Effector CD8-positive, alpha-beta T cell (primary cell): ENCODE results near the gene KEAP1.
A peak's percentile ranks its signal among the peaks of the same experiment; 100 is the strongest.
"Not testable (repeated sequence)": the region's sequence is repeated elsewhere in the genome, so short reads cannot be mapped to it uniquely, and the experiment has no call there.

Source experiments
- DNase-seq: peaks from one replicate; lab custom pipeline; 2025; lab: John Stamatoyannopoulos, UW

KEAP1 gene

DNA sequence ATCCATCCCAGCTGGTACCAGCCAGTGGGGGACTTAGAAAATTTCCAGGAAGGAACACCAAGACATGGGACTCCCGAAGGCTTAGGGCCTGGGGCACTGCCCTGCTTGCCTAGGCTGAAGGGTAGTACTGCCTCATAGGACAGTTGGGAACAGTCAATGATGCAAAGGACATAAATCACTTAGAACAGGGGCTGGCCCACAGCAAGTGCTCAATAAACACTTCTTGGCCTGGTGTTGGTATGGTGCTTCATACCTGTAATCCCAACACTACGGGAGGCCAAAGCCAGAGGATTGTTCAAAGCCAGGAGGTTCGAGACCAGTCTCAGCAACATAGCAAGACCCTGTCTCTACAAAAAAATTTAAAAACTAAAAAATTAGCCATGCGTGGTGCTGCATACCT, 5.8 kb downstream of the KEAP1 start:
- no peak for DNase-seq

DNA sequence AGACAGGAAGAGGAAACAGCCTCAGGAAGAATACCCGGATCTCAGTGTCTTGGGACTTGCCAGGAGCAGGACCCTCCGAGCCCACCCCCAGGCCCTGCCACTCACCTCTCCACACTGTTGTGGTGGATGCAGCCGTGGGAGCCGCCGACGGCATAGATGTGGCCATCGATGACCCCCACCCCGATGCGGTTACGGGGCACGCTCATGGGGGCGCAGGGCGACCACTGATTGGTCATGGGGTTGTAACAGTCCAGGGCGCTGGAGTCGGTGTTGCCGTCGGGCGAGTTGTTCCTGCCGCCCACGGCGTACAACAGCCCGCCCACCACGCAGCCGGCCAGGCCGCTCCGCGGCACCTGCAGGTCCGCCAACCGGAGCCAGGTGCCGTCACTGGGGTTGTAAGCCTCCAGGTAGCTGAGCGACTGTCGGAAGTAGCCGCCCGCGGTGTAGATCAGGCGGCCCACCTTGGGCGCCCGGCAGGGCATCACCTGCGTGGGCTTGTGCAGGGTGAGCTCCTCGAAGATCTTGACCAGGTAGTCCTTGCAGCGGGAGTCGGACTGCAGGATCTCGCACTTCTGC, 11.6 kb downstream of the KEAP1 start:
- DNase-seq = no peak

DNA sequence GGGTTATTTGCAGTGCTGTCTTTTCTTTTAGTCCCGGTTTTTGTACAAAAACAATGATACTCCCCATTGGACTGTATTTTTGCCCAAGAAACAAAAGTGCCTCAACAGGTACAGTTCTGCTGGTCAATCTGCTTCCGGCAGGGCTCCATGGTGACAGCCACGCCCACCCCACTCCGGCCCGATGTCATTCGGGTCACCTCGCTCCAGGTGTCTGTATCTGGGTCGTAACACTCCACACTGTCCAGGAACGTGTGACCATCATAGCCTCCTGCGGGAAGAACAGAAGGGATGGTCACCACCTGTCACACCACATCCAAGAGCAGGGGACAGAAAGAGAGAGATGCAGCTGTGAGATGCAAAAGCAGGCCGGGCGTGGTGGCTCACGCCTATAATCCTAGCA, 16.6 kb downstream of the KEAP1 start:
- DNase-seq = no peak

DNA sequence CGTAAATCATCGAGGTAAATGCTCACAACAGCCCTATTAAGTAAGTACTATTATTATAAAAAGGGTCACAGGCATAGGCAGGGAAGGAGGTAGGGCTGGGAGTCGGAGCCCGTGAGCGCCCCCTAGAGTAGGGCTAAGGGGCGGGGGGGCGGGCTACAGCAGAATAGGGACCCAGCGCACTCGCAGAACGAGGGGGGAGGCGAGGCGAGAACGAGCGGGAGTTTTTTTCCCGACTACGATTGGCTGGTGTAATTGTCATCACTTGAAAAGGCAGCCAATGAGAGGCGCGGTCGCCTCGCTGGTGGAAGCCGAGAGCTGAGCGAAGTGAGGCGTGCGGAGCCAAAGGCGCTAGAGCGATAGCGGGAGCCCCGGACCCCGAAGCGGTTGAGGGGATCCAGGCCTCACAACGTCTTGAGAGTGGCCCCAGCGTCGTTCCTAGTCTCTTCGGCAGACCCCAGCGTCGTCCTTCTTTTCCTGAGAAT, 24.2 kb downstream of the KEAP1 start:
- peak; percentile 87 for DNase-seq

DNA sequence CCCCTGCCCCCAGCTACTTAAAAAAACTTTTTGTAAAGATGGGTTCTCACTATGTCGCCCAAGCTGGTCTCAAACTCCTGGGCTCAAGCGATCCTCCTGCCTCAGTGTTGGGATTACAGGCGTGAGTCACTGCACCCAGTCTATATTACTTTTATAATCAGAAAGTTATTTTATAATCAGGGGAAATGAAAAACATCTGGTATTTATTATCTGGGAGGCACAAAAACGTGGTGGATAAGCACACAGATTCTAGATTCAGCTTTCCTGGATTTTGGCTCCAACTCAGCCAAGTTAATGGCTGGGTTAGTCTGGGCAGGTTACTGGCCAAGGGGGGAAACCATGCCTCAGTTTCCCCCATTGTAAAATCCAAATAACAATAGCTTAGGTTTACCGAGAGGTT, 24.7 kb downstream of the KEAP1 start:
- DNase-seq = no peak

DNA sequence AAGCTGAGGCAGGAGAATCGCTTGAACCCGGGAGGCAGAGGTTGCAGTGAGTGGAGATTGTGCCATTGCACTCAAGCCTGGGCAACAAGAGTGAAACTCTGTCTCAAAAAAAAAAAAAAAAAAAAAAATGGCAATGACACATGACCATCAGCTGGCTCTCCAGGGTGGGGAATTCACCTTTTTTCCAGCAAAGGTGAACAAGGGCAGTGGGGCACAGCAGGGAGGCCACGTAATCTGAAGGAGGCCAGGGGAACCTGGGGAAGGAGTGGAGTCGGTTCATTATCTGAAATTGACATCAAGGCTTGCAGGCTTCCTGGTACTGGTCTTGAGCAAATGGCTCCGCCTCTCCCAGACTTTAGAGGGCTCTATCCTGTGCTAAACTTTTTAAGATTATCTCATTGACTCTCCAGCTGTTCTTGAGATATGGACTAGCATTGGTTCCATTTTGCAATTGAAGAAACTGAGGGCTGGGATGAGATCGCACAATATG, 28.1 kb downstream of the KEAP1 start:
- no peak for DNase-seq

DNA sequence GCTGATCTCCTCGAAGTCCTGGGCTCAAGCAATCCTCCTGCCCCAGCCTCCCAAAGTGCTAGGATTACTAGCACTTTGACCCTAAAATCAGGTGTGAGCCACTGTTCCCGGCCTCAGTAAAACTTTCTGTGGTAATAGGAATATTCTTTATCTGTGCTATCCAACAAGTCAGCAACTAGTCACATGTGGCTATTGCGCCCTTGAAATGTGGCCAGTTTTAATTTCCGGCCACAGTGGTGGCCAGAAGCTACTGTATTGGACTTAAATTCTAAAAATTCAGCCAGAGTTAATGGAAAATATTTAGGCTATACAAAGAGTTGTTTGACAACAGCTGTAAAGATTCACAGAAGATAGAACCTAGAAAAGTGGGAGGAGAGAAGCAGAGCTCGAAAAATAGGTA, 30.0 kb downstream of the KEAP1 start:
- DNase-seq = no peak

DNA sequence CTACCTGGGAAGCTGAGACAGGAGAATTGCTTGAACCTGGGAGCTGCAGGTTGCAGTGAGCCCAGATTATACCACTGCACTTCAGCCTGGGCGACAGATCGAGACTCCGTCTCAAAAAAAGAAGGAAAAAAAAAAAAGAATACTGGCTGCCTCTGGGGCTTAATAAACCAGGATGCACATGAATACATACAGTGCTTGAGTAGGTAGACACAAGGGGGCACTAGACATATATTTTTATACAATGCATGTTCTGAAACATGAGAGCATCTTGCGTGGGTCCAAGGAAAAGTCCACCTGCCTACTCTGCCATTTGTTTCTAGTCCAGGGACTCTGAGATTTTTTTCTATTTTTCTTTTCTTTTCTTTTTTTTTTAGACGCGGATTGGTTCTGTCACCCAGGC, 31.2 kb downstream of the KEAP1 start:
- DNase-seq = no peak

DNA sequence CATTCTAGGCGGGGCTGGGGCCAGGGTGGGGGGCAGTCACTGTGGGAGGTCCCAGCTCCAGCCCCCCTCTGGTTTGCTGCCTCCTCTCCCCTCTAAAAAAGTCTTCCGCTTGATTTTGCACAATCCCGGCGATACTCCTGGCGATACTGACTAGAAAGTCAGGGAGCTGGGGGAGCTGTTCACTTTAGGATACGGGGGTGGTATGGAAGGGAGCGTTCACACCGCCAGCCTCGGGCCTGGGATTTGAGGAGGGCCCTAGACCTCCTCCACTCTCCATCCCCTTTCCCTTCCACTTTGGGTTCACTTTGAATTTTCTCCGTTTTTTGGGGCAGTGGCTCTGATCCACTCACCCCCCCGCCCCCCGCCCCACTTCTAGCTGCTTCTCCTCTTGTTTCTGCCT, 35.0 kb downstream of the KEAP1 start:
- no peak for DNase-seq

DNA sequence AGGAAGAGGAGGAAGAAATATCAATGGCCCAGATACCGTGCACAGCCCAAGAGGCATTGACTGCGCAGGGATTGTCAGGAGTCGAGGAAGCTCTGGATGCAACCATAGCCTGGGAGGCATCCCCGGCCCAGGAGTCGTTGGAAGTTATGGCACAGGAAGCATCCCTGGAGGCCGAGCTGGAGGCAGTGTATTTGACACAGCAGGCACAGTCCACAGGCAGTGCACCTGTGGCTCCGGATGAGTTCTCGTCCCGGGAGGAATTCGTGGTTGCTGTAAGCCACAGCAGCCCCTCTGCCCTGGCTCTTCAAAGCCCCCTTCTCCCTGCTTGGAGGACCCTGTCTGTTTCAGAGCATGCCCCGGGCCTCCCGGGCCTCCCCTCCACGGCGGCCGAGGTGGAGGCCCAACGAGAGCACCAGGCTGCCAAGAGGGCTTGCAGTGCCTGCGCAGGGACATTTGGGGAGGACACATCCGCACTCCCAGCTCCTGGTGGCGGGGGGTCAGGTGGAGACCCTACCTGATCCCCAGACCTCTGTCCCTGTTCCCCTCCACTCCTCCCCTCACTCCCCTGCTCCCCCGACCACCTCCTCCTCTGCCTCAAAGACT, 36.0 kb downstream of the KEAP1 start:
- DNase-seq = no peak

DNA sequence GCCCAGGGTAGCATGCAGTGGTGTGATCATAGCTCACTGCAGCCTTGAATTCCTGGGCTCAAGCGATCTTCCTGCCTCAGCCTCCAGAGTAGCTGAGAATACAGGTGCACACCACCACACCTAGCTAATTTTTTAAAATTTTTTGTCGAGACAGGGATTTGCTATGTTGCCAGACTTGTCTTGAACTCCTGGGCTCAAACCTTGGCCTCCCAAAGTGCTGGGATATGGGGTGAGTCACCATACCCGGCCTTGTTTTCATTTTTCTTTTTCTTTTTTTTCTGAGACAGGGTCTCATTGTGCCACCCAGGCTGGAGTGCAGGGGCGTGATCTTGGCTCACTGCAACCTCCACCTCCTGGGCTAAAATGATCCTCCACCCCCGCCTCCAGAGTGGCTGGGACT, 38.7 kb downstream of the KEAP1 start:
- no peak for DNase-seq

DNA sequence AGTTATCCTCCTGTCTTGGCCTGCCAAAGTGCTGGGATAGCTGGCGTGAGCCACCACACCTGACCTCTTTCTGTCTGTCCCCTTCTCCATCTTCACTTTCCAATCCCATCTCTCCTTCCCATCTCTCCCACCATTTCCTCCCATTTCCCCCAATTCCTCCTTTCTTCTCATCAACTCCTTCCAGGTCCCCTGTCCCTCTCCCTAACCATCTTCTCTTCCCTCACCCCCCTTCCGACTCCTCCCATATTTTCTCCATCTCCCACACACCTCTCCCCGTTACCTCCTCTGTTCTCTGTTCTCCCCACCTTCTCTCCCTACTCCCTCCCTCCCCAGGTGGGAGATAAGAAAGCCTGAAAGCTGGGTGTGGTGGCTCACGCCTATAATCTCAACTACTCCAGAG, 40.6 kb downstream of the KEAP1 start:
- no peak for DNase-seq

DNA sequence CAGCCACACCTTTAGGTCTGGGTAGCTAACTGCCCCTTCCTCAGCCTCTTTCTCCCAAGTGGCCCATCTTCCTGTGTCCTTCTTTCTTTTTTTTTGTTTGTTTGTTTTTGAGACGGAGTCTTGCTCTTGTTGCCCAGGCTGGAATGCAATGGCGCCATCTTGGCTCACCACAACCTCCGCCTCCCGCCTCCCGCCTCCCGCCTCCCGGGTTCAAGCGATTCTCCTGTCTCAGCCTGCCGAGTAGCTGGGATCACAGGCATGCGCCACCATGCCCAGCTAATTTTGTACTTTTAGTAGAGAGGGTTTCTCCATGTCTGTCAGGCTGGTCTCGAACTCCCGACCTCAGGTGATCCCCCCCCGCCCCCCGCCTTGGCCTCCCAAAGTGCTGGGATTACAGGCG, 41.1 kb downstream of the KEAP1 start:
- not testable (repeated sequence) for DNase-seq

DNA sequence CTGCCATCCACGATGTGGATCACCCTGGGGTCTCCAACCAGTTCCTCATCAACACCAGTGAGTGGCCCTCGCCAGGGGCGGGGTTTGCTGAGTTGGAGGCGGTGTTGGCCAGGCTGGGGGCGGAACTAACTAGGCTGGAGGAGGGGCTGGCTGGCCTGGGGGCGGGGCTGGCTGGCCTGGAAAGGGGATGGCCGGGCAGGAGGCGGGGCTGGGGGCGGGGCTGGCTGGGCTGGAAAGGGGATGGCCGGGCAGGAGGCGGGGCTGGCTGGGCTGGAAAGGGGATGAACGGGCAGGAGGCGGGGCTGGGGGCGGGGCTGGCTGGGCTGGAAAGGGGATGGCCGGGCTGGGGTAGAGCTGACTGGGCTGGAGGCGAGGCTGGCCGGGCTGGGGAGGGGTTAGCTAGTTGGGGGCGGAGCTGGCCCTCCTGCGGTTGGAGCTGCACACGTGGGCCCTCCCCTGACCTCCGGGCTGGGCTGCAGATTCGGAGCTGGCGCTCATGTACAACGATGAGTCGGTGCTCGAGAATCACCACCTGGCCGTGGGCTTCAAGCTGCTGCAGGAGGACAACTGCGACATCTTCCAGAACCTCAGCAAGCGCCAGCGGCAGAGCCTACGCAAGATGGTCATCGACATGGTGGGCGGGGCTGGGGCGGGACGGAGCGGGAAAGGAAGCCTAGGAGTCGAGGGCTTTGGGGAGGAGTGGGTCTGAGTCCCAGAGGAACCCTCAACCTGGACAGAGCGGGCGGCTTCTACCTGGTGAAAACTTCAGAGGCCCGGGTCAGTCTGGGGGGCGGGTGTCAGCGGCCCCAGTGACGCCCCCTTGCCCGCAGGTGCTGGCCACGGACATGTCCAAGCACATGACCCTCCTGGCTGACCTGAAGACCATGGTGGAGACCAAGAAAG, 41.9 kb downstream of the KEAP1 start:
- DNase-seq = peak; percentile 84

DNA sequence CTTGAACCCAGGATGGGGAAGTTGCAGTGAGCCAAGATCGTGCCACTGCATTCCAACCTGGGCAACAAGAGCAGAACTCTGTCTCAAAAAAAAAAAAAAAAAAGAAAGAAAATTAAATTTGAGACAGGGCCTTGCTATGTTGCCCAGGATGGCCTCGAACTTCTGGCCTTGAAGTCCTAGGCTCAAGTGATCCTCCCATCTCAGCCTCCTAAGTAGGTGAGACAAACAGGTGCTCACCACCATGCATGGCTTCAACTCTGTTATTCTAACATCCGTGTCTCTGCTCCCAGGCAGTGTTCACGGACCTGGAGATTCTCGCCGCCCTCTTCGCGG, 42.5 kb downstream of the KEAP1 start:
- no peak for DNase-seq

DNA sequence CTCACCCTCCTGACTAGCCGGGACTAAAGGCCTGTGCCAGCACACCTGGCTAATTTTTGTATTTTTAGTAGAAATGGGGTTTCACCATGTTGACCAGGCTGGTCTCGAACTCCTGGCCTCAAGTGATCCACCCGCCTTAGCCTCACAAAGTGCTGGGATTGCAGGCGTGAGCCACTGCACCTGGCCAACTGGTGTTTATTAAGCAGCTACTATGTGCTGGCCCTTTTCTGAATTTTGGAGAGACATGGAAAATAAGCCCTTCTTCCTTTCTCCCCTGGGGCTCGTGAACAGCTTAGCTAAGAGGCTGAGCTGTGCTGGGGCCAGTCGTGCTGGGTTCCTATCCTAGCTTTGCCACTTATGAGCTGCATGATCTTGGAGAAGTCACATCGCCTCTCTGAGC, 44.4 kb downstream of the KEAP1 start:
- not testable (repeated sequence) for DNase-seq

DNA sequence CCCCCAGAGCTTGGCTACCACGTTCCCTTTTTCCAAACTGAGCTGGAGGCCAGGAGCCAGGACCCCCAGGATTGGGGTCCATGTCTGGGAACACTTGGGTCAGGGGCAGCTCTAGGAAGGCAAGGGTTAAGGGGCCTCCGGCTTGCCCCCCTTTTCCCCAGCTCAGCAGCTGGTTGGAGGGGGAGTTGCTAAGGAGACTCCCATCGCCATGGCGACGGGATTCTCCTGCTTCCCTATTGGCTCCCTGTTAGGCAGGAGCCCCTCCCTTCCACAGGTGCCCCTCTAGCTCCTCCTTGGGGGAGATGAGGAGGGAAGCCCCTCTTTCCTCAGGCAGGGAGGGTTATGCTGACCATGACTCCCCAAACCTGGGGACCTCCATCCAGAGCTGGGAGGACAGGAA, 48.9 kb downstream of the KEAP1 start:
- no peak for DNase-seq

DNA sequence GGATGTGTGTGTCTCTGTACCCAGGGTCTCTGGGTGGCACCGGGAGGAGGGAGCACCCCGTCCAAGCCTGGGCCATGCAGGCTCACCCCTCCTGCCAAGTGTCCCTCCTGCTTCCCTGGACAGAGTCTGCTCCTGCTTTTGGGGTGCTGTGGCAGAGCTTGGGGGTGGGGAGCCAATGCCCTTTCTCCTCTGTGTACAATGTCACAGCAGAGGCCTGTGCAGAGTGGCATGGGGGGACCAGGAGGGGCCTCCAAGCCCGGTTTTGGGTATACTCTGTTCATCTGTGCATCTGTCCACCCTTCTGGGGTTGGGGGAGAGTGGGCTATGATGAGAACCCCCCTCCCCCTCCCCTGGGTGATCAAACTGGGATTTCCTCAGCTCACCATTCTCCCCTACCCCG, 49.3 kb downstream of the KEAP1 start:
- DNase-seq = no peak

DNA sequence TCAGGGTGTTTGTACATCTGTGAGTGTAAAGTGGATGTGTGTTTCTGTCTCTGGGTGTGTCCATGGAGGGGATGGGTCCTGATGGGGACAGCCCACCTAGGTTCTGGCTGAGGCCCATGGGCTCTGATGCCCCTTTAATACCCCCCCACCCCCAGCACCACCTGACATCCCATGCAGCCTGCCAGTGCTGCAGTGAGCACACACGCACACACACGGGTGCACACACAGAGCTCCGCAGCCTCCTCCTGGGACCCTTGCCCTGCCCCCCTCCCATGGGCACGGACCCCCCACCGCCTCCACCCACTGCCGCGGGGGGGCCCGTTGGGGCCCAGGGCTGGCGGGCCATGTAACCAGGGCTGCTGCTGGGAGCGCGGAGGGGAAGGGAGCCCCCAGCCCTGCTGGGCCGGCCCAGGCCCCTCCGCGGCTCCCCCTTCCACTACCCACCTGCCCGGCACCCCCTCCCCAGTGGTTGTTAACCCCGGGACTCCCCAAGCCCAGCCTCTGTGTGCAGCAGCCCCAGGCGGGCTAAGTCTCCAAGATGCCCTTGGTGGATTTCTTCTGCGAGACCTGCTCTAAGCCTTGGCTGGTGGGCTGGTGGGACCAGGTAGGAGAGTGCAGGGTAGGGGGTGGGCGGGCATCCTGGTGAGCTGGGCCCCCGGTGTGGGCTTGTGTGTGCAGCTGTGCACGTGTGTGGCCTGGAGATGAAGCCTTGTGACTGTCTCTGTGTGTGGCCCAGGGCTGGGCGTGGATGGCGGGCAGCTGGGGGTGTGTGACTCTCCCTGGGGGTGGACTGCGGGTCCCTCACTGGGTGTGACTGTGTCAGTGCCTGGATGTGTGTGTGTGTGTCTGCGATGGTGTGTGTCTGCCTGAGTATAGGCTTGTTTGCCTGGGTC, 50.2 kb downstream of the KEAP1 start:
- DNase-seq = no peak

DNA sequence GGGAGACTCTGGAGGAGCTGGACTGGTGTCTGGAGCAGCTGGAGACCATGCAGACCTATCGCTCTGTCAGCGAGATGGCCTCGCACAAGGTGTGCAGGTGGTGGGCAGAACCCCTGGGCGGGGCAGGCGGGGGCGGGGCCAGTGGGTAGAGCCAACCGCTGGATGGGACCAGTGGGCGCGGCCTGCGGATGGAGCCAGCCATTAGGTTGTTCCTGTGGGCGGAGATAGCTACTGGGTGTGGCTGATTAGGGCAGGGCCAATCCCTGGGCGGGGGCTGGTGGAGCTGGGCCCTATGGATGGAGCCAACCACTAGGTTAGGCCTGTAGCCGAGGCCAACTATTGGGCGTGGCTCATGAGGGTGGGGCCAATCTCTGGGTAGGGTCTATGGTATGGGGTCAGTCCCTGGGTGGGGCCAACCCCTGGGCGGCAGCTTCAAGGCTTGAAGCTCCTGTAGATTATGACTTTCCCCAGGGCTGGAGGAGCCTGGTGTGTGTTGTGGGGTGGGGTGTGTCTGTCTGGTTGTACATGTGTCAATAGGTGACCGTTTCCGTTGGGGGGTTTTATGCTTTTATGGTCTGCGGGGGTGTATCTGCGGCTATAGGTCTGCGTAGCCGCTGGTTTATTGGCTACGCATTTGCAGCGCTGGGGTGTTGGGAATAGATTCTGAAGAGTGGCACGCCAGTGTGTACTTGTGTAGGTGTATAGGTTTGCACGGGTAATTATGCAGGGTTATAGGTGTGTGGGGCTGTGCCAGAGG, 52.1 kb downstream of the KEAP1 start:
- DNase-seq = no peak

DNA sequence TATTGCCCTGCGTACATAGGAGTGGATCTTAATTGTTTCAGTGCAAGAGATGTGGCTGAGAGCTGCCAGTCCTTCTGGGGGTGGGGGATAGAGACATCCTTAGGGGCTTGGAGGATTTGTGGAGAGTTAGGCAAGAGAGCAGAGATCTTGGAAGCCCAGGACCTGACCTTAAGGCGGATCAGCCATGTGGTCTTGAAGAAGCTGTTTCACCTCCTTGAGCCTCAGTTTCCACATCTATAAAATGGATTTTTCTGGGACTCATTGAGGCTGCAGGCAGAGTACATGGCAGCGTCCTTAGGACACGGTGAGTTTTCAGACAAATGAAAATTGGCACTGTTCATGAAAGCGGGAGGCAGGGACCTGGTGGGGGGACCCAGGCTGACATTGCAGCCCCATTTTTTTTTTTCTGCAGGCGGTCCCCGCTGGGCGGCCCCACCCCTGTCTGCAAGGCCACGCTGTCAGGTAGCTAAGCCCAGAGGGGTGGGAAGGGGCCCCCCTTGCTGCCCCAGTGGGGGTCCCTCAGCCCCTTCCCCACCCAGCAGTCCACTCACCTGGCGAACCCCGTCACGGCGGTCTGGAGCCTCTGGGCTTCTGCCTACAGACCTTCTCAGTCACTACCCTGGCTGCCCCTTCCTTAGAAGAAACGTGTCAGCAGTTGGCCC, 52.8 kb downstream of the KEAP1 start:
- DNase-seq = no peak
